Stimulated activated CD8-positive, alpha-beta memory T cell treated with anti-CD3 and anti-CD28 coated beads, Interleukin-4, amount 100 ng/mL, for 48 hours (primary cell): ENCODE data around the gene GLRX.
A peak's percentile ranks its signal among the peaks of the same experiment; 100 is the strongest.
"Not testable (repeated sequence)": the region's sequence is repeated elsewhere in the genome, so short reads cannot be mapped to it uniquely, and the experiment has no call there.

Source experiments
- DNase-seq: peaks from one replicate; pipeline ENCODE4 v3.0.0-alpha.2; 2020

GLRX gene

GRCh38 chr5:95851141-95851540 is 28.6 kb upstream of the GLRX start:
- not testable (repeated sequence) for DNase-seq

DNA sequence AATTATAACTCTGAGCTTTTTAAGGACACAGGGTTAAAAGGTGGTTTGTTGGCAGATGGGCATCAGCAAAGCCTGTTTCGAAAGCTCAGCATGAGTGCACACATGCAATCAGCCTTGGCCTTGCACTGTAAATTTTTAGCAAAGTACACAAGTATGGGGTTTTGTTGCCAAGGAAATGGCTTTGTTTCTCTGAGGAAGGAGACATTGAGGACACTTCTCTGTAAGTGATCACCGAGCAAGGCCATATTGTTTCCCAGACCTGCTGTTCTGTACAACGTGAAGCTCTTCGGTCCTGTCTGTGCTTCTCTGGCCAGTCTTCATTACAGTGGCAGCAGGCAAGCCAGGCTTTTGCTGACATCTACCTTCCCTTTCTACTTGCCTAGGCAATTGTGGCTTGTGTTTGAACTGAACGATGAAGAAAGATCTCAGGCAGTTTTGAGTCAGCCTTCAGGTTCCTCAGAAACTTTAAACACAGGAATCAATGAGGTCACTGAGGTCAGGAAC is 27.9 kb upstream of the GLRX start:
- DNase-seq, result no peak

DNA sequence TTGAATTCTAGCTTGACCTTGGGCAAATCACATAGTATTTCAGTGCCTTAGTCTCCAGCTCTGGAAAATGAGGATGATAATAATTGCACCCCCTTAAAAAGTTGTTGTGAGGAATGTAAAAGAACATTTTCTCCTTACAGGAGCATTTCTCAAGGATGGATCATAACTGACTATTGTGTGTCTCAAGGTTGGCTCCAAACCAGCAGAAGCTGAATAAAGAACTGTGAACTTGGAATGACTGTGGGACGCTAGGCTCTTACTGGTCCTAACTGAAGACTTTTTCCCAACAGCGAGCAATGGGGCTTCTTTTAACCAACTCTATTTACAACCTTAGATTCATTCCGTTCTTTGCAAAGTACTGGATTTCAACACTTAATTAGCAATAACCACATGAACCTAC is 26.2 kb upstream of the GLRX start:
- no peak for DNase-seq

GRCh38 chr5:95847261-95847592 is 24.7 kb upstream of the GLRX start:
- no peak for DNase-seq

DNA sequence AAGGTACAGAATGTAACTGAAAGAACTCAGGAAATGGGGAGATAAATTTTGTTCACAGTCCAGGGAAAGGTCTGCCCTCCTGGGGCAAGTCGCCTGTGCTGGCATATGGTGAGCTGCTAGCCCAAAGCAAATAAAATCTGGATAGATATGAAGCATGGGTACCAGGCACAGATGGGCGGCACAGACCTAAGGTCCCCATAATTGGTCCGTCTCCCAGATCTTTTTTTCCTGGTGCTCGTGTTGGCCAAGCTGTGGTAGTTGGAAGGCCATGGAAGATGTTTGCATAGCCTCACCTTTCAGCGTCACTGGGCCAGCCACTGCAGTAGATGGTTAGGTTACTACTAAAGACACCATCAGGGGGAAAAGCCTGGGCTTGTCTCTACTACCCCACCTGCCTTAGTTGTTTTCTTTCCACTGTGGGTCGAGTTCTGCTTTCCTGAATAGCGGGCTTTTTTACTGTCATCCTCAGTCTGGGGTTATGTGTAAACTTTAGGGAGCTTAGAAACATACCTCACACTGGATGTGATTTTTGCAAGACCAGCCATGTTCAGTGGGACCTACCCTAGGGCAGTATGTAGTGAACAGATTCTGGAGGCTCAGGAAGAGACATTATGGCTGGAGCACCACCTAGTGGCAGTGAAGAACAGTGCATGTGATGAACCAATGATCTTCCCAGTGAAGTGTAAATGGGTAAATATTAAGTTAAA is 24.2 kb upstream of the GLRX start:
- DNase-seq, result peak; percentile 74

GRCh38 chr5:95845391-95845790 is 22.9 kb upstream of the GLRX start:
- no peak for DNase-seq

GRCh38 chr5:95843733-95844223 is 21.3 kb upstream of the GLRX start:
- DNase-seq, result no peak

DNA sequence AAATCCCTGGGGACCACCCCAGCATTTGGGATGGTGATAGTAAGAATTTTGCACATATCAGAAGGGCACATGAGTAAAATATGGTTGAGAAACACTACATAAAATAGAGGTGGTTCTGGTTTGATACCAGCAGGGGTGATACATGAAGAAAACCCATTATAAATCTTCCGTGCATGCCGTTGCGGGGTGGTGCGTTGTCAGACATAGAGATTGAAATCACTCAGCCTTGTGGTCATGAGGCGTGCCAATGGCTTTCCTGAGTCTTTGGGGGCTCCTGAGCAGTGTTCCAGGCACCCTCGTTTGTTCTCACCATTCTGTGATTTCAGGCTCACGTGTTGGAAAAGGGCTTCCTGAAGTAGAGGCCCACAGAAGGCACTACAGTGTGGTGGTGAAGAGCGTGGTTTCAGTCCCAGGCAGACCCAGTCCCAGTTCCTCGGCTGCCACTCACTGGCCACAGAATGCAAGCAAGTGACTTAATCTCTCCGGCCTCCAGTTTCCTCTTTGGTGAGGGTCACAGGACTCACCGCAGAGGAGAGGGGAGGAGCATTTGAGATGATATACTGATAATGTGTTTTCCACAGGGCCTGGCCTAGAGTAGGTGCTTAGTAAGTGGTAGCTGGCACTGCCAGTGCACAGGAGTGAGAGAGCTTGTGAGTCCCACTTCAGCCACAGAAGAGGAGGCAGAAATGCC is 20.5 kb upstream of the GLRX start:
- DNase-seq, result peak; percentile 69

- no peak for DNase-seq
Measured at GRCh38 chr5:95841914-95842812, 19.6 kb upstream of the GLRX start.

- no peak for DNase-seq
Measured at GRCh38 chr5:95840956-95841705, 18.6 kb upstream of the GLRX start.

GRCh38 chr5:95839658-95840057 is 17.1 kb upstream of the GLRX start:
- no peak for DNase-seq

- DNase-seq, result no peak
Measured at GRCh38 chr5:95838556-95838955, 16.0 kb upstream of the GLRX start.

DNA sequence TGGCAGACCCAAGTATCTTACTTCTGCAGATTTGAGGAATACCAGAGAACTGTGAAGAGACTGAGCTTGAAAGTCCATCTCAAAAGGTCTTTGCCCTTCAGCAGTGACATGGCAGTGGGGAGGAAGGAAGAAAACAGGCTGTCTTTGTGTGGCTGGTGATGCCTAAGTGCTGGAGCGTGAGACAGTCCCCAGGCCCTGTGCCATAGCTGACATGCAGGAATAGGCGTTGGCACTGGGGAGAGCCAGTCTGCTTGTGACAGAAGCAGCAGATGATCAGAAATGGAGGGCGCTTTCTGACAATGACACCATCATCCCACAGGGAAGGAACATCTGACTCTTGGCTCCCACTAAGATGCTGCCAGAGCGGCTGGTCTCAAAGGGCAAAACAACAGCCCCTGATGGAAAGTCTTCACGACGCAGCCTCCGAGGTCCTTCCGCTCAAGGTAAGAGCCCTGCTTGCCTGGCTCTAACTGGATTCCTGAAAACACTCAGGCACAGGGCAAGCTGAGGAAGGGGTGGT is 15.5 kb upstream of the GLRX start:
- DNase-seq, result no peak

GRCh38 chr5:95837492-95837891 is 15.0 kb upstream of the GLRX start:
- no peak for DNase-seq

DNA sequence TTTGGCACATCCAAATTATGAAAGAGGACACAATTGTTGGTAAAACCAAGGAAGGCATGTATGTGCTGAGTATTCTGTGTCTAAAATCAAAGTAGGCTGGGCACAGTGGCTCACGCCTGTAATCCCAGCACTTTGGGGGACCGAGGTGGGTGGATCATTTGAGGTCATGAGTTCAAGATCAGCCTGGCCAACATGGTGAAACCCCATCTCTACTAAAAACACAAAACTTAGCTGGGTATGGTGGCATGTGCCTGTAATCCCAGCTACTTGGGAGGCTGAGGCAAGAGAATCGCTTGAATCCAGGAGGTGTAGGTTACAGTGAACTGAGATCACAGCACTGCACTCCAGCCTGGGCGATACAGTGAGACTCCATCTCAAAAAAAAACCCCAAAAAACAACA is 14.4 kb upstream of the GLRX start:
- DNase-seq, result not testable (repeated sequence)

- DNase-seq, result no peak
Measured at GRCh38 chr5:95836544-95836943, 14.0 kb upstream of the GLRX start.

DNA sequence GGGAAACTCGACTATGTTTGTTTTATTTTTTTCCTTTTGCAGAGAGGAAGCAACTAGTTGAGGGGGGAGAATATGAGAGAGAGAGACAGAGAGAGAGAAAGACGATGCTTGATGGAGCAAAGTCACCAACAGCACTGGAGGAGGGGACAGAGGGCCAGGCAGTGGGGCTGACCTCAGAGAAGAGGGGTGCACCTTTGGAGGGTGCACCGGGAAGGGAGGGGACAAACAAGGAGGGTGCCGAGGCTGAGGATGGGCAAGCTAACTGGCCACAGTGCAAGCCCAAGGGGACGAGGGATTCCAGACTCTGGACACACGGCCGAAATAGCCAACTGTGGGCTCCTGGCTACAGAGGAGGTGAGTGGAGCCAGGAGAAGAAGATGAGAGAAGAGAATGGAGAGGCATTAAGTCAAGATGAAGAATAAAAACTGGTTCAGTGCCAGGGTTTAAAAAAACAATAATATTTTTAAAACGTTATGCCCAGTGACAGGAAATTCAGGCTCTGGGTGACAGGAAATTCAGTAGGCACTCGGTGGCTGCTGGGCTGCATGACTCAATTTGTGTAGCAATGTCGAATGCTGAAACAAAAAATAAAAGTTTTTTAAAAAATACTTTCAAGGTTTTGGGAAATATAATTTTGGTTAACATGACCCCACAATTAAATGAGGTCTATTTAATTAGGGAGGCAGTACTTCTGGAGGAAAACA is 13.3 kb upstream of the GLRX start:
- DNase-seq, result no peak

GRCh38 chr5:95832664-95833063 is 10.1 kb upstream of the GLRX start:
- DNase-seq, result no peak

DNA sequence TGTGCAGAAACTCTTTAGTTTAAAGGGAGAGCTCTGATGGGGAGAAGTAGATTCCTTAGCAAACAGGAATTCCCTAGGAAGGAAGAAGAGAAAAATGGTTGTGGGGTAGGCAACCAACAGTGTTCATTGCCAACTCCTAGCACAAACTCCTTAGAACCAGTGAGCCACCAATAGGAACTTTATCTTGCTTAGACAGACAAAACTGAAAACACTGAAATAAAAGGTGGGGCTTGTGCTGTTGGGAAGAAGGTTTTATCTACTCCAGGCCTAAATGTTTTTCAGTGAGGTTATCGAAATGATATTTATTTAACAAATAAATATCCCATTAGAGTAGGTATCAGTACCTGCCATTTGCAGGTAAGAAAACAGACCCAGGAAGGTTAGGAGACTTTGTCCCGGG is 7.7 kb upstream of the GLRX start:
- DNase-seq, result no peak

GRCh38 chr5:95827892-95828246 is 5.3 kb upstream of the GLRX start:
- no peak for DNase-seq

GRCh38 chr5:95826949-95827891 is 4.7 kb upstream of the GLRX start:
- no peak for DNase-seq
